Astrocyte of the spinal cord (primary cell): ENCODE measurements around the gene NR3C1.

Experiments used
- DNase-seq: peaks from one replicate; pipeline ENCODE4 v3.0.0; 2011; ENCODE audit warnings: low read depth, low spot score
- H3K4me3 ChIP-seq: 2 replicates; pipeline ENCODE4 v1.5.1; 2011; ENCODE audit warnings: low read depth, mild to moderate bottlenecking, low read length, moderate library complexity
- in situ Hi-C: cut with HindIII; loops from 2 replicates; pipeline ENCODE4 v1.10.0; 2017; ENCODE audit warnings: low sequenced_read_pairs
- TF ChIP-seq, protein P1 (sequence below): IDR thresholded peaks from 2 replicates; pipeline ENCODE4 v1.5.1; 2012; ENCODE audit warnings: low read depth, mild to moderate bottlenecking, low read length, inconsistent platforms

NR3C1 gene

DNA sequence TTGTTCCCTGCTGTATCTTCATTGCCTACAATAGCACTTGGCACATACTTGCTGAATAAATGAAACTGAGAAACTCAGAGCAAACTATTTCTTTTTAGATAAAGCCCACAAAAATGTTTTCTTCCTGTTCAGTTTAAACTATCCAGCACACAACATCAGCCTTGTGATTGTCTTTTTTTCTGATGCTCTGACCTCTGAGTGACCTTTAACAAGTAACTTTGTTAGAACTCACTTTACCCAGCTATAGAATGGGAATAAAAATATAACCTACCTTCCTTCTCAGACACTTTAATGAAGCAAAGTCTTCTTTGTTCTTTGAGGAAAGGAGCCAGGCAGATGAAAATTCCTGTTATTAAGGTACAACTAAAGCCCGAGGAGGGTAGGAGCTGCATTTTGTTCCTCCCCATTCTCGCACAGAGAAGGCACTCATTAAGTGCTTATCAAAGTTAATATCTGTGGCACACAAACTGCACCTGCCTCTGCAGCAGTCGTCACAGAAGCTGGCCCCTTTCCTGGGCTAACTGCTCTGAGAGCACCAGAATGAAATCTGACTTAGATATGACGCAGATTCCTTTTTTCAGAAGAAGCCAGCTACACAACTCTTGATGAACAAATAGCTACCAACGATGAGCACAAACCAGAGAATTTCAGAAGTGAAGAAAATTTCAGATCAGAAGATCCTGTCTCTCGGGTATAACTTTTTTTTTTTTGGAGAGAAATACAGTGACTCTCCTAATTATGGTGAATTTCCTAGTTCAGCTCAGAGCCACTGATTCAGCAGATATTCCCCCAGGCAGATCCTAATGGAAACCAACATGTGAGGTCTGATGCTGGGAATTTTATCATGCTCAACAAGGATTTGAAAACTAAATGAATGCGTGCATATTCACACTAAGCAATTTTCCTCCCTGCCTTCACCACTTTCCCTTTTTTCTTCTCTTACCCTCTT, 31.0 kb upstream of the NR3C1 start:
- H3K4me3 ChIP-seq: no peak overlapping the region
- in situ Hi-C loops: no loop called here
- TF ChIP-seq, protein P1, sequence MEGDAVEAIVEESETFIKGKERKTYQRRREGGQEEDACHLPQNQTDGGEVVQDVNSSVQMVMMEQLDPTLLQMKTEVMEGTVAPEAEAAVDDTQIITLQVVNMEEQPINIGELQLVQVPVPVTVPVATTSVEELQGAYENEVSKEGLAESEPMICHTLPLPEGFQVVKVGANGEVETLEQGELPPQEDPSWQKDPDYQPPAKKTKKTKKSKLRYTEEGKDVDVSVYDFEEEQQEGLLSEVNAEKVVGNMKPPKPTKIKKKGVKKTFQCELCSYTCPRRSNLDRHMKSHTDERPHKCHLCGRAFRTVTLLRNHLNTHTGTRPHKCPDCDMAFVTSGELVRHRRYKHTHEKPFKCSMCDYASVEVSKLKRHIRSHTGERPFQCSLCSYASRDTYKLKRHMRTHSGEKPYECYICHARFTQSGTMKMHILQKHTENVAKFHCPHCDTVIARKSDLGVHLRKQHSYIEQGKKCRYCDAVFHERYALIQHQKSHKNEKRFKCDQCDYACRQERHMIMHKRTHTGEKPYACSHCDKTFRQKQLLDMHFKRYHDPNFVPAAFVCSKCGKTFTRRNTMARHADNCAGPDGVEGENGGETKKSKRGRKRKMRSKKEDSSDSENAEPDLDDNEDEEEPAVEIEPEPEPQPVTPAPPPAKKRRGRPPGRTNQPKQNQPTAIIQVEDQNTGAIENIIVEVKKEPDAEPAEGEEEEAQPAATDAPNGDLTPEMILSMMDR: no peak
- no peak for DNase-seq

DNA sequence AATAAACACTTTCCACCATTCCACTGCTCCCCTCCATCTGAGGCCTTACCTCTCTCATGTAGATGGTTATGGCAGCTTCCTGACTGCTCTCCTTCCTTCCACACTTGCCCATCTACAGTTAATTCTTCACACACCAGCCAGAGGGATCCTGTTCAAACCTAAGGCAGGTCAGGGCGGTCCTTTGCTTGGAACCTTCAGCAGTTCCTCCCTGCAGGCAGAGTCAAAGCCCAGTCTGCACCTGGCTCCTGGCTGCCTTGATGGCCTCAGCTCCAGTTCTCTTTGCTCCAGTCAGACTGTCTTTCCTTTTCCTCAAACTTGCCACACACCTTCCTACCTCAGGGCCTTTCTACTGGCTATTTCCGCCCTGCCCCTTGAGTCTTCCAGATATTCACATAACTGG, 30.2 kb upstream of the NR3C1 start:
- TF ChIP-seq, protein P1: no peak
- DNase-seq: no peak
- H3K4me3 ChIP-seq: no peak overlapping the region
- in situ Hi-C loops: no loop called here

DNA sequence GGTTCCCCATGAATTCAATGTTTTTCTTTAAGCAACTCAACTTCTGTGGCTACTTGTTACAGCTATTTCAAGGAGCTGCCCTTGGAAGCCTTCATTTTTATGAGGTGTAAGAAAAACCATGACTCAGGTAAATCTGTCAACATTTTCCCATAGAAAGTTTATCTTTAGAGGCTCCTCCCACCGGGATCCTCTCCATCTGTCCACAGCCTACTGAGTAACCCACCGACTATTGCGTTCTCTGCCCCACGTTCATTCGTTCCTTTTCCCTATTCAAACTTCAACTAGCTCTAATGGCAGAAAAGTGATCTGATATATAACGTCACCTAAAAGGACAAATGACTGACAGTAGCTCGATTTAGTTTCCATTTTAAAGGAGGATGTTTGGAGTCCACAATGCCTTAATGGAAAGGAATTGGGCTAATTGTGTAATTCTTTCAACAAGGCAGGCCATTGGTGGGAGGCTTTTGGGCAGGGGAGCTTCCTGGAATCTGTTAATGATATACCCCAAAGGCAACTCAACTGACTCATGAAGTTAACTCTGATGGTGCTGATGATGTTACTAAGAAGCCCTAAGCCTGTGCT, 29.3 kb upstream of the NR3C1 start:
- no peak overlapping the region for H3K4me3 ChIP-seq
- in situ Hi-C loops: no loop called here
- TF ChIP-seq, protein P1: no peak
- DNase-seq: no peak

DNA sequence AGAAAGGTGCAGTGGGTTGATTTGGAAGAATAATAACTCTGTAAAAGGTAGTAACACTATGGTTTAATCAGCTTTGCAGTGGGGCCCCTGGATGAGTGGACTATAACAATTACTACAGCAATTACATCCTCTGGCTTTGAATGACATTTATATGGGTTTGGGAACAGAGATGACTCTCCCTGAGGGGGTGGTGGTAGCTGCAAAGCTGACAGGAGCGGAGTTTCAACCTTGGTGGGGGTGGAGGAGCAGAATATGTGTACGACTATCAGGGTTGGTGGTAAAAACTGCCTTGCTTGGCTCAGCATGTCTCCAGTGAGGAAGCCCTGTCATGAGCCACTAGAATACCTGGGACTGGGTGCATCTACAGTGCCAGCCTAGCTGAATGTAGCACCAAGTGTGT, 28.3 kb upstream of the NR3C1 start:
- H3K4me3 ChIP-seq: no peak overlapping the region
- in situ Hi-C loops: no loop called here
- no peak for DNase-seq
- TF ChIP-seq, protein P1: no peak

DNA sequence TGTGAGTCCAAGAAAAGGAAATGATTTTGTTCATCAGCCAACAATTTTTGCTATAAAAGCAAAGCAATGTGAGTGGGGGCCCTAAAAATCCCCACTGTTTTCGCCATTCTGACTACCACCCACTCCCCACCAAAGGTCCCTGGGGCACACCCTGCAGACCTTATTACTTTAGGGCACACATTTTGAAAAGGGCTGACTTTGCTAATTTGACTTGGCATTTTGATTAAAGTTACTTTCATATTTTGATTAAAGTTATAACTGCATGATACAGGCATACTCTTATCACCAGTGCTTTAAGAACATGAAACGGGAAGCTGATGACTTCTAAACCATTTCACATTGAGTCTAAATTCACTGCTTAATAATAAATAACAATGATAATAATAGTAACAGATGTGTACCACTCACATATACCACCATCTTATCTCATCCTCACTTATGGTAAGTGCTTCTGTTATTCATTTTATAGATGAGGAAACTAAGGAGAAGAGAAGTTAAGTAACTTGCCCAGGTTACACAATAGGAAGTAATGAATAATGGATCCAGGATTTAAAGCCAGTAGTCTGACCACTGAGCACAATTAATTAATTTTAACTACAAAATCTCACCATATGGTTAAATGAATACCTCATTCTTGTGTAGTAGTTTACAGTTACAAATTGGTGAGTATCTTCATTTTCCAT, 25.4 kb upstream of the NR3C1 start:
- H3K4me3 ChIP-seq: no peak overlapping the region
- TF ChIP-seq, protein P1: no peak
- DNase-seq: no peak
- in situ Hi-C loops: no loop called here

DNA sequence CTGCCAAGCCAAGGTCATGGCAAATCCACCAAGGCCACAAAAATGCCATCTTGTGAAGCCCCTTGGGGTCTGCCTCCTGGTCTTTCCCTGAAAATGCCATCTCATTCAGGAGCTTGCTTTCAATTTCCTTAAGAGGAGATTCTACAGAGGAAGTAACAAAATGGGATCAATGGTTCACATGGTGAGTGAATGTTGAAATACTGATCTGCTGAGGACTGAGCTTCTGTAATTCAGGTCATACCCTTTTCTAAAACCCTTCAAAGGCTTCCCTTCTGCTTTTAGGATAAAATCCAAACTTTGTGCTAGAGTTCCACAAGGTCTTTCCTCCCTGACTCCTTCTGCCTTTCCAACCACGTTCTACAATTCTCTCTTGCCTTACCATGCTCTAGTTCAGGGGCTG, 24.7 kb upstream of the NR3C1 start:
- in situ Hi-C loops: no loop called here
- TF ChIP-seq, protein P1: no peak
- no peak for DNase-seq
- no peak overlapping the region for H3K4me3 ChIP-seq
